Measurements from ENCODE around the gene PLXNA4.

GRCh38 chr7:132498319-132498718 lies 78.0 kb downstream of the PLXNA4 start:
- TF ChIP-seq CTCF (IDR thresholded peaks at IDR 0.05; ENCODE audit: insufficient read depth, low read length) (no peak), POLR2AphosphoS5 (IDR thresholded peaks at IDR 0.05; ENCODE audit: low read depth) (no peak), SPI1 (IDR thresholded peaks at IDR 0.05; ENCODE audit: borderline replicate concordance, low read depth) (no peak)
